ENCODE measurements around the gene RAB33A.

The RAB33A gene

DNA sequence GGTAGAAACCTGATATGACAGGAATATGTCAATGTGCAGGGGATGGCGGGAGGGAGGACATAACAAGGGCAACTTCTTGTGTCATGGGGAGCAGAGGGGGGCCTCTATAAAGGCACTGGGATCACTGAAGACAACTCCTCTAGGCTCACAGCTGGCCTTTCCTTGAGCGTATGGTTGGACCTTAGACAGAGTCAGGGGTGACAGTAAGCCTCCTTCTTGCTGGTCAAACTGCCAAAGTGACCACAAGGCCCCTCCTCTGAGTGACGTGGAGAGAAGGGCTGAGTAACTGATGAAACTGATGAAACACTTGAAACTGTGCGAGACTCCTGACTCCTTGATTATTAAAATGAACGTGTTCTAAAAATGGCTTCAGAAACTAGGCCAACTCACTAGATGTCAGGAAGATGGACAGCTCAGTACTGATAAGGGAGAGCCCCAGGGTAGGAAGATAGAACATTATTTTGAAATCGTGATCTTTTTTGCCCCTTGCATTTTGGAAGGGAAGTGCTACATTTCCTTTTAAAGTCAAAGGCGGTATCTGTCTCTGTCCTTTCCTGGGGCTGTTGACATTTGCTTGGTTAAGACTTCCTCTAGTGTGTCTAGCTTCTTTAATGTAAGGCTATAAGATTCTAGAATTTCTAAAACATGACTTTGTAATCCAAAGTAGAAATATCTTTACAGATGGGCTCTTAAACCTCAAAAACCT lies 1.6 kb downstream of the RAB33A start:
- Histone ChIP-seq H3K27ac (ENCODE audit: extremely low read depth, low read depth, low read length) (no peak overlapping the region), H3K4me3 (ENCODE audit: low read depth, low read length) (no peak overlapping the region), H3K9me3 (ENCODE audit: control insufficient read depth, insufficient read depth, low read depth, low read length) (no peaks in the 10 kb centered on the region), H3K4me1 (ENCODE audit: control insufficient read depth, insufficient read depth, low read length) (peaks cover 14% of the 10 kb centered on the region), H3K36me3 (ENCODE audit: control insufficient read depth in 2 of 2, insufficient read depth in 1 of 2, low read length in 2 of 2) (no peaks in the 10 kb centered on the region)
- TF ChIP-seq ZNF621 (tag by site-specific recombination; IDR thresholded peaks at IDR 0.05) (no peak), ZBTB17 (tag by site-specific recombination; IDR thresholded peaks at IDR 0.05) (no peak)
- TF ChIP-seq, protein P1, sequence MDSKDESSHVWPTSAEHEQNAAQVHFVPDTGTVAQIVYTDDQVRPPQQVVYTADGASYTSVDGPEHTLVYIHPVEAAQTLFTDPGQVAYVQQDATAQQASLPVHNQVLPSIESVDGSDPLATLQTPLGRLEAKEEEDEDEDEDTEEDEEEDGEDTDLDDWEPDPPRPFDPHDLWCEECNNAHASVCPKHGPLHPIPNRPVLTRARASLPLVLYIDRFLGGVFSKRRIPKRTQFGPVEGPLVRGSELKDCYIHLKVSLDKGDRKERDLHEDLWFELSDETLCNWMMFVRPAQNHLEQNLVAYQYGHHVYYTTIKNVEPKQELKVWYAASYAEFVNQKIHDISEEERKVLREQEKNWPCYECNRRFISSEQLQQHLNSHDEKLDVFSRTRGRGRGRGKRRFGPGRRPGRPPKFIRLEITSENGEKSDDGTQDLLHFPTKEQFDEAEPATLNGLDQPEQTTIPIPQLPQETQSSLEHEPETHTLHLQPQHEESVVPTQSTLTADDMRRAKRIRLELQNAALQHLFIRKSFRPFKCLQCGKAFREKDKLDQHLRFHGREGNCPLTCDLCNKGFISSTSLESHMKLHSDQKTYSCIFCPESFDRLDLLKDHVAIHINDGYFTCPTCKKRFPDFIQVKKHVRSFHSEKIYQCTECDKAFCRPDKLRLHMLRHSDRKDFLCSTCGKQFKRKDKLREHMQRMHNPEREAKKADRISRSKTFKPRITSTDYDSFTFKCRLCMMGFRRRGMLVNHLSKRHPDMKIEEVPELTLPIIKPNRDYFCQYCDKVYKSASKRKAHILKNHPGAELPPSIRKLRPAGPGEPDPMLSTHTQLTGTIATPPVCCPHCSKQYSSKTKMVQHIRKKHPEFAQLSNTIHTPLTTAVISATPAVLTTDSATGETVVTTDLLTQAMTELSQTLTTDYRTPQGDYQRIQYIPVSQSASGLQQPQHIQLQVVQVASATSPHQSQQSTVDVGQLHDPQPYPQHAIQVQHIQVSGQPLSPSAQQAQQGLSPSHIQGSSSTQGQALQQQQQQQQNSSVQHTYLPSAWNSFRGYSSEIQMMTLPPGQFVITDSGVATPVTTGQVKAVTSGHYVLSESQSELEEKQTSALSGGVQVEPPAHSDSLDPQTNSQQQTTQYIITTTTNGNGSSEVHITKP (tag by site-specific recombination; IDR thresholded peaks at IDR 0.05) = 0 out of 2 replicates have a peak, but pooled peaks have one; percentile 14
- TF ChIP-seq, protein P2, sequence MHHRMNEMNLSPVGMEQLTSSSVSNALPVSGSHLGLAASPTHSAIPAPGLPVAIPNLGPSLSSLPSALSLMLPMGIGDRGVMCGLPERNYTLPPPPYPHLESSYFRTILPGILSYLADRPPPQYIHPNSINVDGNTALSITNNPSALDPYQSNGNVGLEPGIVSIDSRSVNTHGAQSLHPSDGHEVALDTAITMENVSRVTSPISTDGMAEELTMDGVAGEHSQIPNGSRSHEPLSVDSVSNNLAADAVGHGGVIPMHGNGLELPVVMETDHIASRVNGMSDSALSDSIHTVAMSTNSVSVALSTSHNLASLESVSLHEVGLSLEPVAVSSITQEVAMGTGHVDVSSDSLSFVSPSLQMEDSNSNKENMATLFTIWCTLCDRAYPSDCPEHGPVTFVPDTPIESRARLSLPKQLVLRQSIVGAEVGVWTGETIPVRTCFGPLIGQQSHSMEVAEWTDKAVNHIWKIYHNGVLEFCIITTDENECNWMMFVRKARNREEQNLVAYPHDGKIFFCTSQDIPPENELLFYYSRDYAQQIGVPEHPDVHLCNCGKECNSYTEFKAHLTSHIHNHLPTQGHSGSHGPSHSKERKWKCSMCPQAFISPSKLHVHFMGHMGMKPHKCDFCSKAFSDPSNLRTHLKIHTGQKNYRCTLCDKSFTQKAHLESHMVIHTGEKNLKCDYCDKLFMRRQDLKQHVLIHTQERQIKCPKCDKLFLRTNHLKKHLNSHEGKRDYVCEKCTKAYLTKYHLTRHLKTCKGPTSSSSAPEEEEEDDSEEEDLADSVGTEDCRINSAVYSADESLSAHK (tag by site-specific recombination; IDR thresholded peaks at IDR 0.05) = 0 out of 2 replicates have a peak, but pooled peaks have one; percentile 33
- CTCF ChIA-PET = interaction anchor here (0.5 to 1.0 kb wide), 5 partner anchors 16 to 822 kb away, joined by 3 read pairs; no protein-coding TSS in a partner anchor
- POLR2A ChIA-PET = interaction anchor here (1.5 kb wide), 1 partner anchor 8 kb away, joined by 10 read pairs; the partner anchor contains the start of gene AIFM1

DNA sequence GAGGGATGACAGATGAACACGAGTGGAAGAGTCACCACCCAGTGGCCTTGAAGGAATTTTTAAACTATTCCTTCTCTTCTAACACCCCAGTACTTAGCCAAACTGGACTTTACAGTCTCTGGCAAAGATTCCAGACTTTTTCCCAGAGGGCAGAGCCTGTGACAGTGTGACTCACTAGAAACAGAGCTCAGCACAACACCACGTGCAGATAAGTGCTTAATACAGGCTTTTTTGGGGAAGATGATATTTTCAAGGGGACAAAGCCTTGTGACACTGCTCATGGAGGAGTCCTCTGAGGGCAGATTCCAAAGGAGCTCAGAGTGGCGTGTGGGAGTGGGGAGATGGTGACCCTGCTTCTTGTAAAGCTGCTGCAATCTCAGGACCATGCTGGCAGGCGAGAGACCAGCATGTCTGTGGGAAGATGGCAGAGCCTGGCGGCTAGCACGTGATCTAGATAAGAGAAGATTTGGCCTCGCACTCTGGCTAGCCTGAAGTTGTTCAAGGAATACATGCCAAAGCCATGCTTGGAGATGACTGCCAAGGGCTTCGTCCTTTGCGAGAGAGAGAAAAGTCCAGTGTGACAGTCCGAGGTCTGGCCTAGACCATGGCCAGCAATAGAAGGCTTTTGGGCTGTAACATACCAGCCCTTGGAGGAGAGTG lies 2.4 kb downstream of the RAB33A start:
- POLR2A ChIA-PET = interaction anchor here (1.5 kb wide), 1 partner anchor 9 kb away, joined by 10 read pairs; the partner anchor contains the start of gene AIFM1
- Histone ChIP-seq H3K4me3 (ENCODE audit: low read depth, low read length) (no peak overlapping the region), H3K36me3 (ENCODE audit: control insufficient read depth in 2 of 2, insufficient read depth in 1 of 2, low read length in 2 of 2) (no peaks in the 10 kb centered on the region), H3K9me3 (ENCODE audit: control insufficient read depth, insufficient read depth, low read depth, low read length) (no peaks in the 10 kb centered on the region), H3K27ac (ENCODE audit: extremely low read depth, low read depth, low read length) (no peak overlapping the region), H3K4me1 (ENCODE audit: control insufficient read depth, insufficient read depth, low read length) (peaks cover 14% of the 10 kb centered on the region)
- 0 out of 2 replicates have a peak, but pooled peaks have one; percentile 29 for TF ChIP-seq IKZF3 (tag by site-specific recombination; IDR thresholded peaks at IDR 0.05)
- 0 out of 2 replicates have a peak, but pooled peaks have one; percentile 10 for TF ChIP-seq ZFHX2 (tag by site-specific recombination; conservative IDR thresholded peaks at IDR 0.05)
- TF ChIP-seq SP2 (tag by site-specific recombination; IDR thresholded peaks at IDR 0.05) = no peak
- no peak for TF ChIP-seq ZNF23 (tag by site-specific recombination; IDR thresholded peaks at IDR 0.05; ENCODE audit: borderline replicate concordance)
- TF ChIP-seq ZNF624 (tag by site-specific recombination; IDR thresholded peaks at IDR 0.05) = no peak
- no peak for TF ChIP-seq ZNF214 (tag by site-specific recombination; IDR thresholded peaks at IDR 0.05; ENCODE audit: borderline replicate concordance)
- TF ChIP-seq ZNF558 (tag by site-specific recombination; IDR thresholded peaks at IDR 0.05) = no peak
- no peak for TF ChIP-seq ZNF791 (tag by site-specific recombination; IDR thresholded peaks at IDR 0.05)
- TF ChIP-seq ZBTB17 (tag by site-specific recombination; IDR thresholded peaks at IDR 0.05) = 0 out of 2 replicates have a peak, but pooled peaks have one; percentile 17
- no peak for TF ChIP-seq ZNF529 (tag by site-specific recombination; IDR thresholded peaks at IDR 0.05; ENCODE audit: insufficient replicate concordance)
- TF ChIP-seq, protein P3, sequence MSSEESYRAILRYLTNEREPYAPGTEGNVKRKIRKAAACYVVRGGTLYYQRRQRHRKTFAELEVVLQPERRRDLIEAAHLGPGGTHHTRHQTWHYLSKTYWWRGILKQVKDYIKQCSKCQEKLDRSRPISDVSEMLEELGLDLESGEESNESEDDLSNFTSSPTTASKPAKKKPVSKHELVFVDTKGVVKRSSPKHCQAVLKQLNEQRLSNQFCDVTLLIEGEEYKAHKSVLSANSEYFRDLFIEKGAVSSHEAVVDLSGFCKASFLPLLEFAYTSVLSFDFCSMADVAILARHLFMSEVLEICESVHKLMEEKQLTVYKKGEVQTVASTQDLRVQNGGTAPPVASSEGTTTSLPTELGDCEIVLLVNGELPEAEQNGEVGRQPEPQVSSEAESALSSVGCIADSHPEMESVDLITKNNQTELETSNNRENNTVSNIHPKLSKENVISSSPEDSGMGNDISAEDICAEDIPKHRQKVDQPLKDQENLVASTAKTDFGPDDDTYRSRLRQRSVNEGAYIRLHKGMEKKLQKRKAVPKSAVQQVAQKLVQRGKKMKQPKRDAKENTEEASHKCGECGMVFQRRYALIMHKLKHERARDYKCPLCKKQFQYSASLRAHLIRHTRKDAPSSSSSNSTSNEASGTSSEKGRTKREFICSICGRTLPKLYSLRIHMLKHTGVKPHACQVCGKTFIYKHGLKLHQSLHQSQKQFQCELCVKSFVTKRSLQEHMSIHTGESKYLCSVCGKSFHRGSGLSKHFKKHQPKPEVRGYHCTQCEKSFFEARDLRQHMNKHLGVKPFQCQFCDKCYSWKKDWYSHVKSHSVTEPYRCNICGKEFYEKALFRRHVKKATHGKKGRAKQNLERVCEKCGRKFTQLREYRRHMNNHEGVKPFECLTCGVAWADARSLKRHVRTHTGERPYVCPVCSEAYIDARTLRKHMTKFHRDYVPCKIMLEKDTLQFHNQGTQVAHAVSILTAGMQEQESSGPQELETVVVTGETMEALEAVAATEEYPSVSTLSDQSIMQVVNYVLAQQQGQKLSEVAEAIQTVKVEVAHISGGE (tag by site-specific recombination; conservative IDR thresholded peaks at IDR 0.05; ENCODE audit: low read depth) = no peak
- CTCF ChIA-PET = interaction anchor here (0.9 to 1.0 kb wide), 2 partner anchors 15 to 95 kb away, joined by 3 read pairs; no protein-coding TSS in a partner anchor
